K562 (cell line): ENCODE measurements around the gene SLC22A16. TPM values are rescaled to one million over a fixed set of nuclear protein-coding genes. Genes with fewer than 3 reads are reported as not detected.

Experiments
- ATAC-seq: fragments of 200-7000 bp; cut with Tn5 transposase; 3 replicates; pipeline ENCODE4 v1.9.1; 2020; ENCODE audit warnings: moderate library complexity
- BruUV-seq: library from RNA; stranded (reverse); fragments of 400-500 nt; replicated peaks from 2 replicates; lab custom pipeline; 2021; lab: Mats Ljungman, UMichigan
- CTCF ChIA-PET: fragments of 300-600 bp; formaldehyde crosslinking; extraction: SDS; loops from one replicate; lab custom pipeline; 2021; ENCODE audit warnings: low intra/inter-chr PET ratio; lab: Yijun Ruan, JAX
- POLR2A ChIA-PET: fragments of 300-600, 350-650 bp; sonication (Branson Sonifier 250); formaldehyde crosslinking; extraction: SDS; loops from one replicate; lab custom pipeline; 2021; ENCODE audit warnings: antibody characterized with exemption, inconsistent platforms; lab: Yijun Ruan, JAX
- DNase-seq, 4 experiments: peaks; one replicate each; pipeline versions ENCODE4 v3.0.0 to v3.0.0-alpha.2; 2011 to 2018; ENCODE audit warnings: low spot score in 3 of 4, mixed read lengths in 3 of 4; ENCODE audit errors: extremely low read depth in 1 of 4
- FAIRE-seq: peaks from 2 replicates; lab custom pipeline; 2011; peaks lifted over from hg19 to GRCh38; lab: Jason Lieb, UNC
- H2AFZ ChIP-seq: 2 replicates; pipeline ENCODE4 v1.6.0; 2011; ENCODE audit warnings: low read depth, low read length, control low read depth, inconsistent platforms
- H3K27ac ChIP-seq: fragments of 200-600 bp; 3 replicates; pipeline ENCODE4 v1.8.0; 2011; ENCODE audit warnings: low read depth, mild to moderate bottlenecking, control low read depth, inconsistent platforms, low read length, moderate library complexity, mixed read lengths; ENCODE audit errors: extremely low read depth
- H3K27me3 ChIP-seq, 2 experiments: fragments of 300-600 bp in 1 of 2; 2 replicates in 1 of 2; 3 replicates in 1 of 2; pipeline versions ENCODE4 v1.6.0 to v1.8.0; 2011; ENCODE audit warnings: inconsistent platforms in 2 of 2, low read length in 2 of 2, mild to moderate bottlenecking in 1 of 2, mixed read lengths in 1 of 2, moderate library complexity in 1 of 2; ENCODE audit not compliant: control insufficient read depth in 2 of 2, insufficient read depth in 2 of 2
- H3K36me3 ChIP-seq: fragments of 300-600 bp; 3 replicates; pipeline ENCODE4 v1.8.0; 2011; ENCODE audit warnings: mild to moderate bottlenecking, low read length, inconsistent platforms; ENCODE audit not compliant: control insufficient read depth, insufficient read depth
- H3K4me1 ChIP-seq, 2 experiments: fragments of 200-600 bp in 1 of 2; replicated peaks in 1 of 2; 2 replicates in 1 of 2; 3 replicates in 1 of 2; pipeline versions ENCODE4 v1.5.1 to v1.8.0; 2011; ENCODE audit warnings: inconsistent platforms in 2 of 2, low read length in 2 of 2, mild to moderate bottlenecking in 1 of 2, mixed read lengths in 1 of 2, moderate library complexity in 1 of 2; ENCODE audit not compliant: control insufficient read depth in 2 of 2, insufficient read depth in 2 of 2
- H3K4me2 ChIP-seq: 2 replicates; pipeline ENCODE4 v1.6.1; 2011; ENCODE audit warnings: low read length, control low read depth, inconsistent platforms, mixed read lengths; ENCODE audit not compliant: insufficient read depth
- H3K4me3 ChIP-seq: fragments of 200-600 bp; sonication (generic), shearing (Covaris generic); 2 replicates; pipeline ENCODE4 v1.5.1; 2016; ENCODE audit warnings: control low read depth, inconsistent platforms
- H3K79me2 ChIP-seq: fragments of 200-600 bp; 3 replicates; pipeline ENCODE4 v1.8.0; 2011; ENCODE audit warnings: low read length, inconsistent platforms; ENCODE audit not compliant: control insufficient read depth, insufficient read depth
- H3K9ac ChIP-seq, 2 experiments: 2 replicates each; pipeline versions ENCODE4 v1.6.0 to v1.6.1; 2011; ENCODE audit warnings: low read depth in 2 of 2, low read length in 2 of 2, control low read depth in 1 of 2, inconsistent platforms in 1 of 2, mild to moderate bottlenecking in 1 of 2, mixed read lengths in 1 of 2; ENCODE audit not compliant: insufficient read depth in 1 of 2
- H3K9me1 ChIP-seq: one replicate; pipeline ENCODE4 v1.6.0; 2011; ENCODE audit warnings: inconsistent platforms, mild to moderate bottlenecking, low read length, moderate library complexity; ENCODE audit not compliant: control insufficient read depth, insufficient read depth
- H3K9me3 ChIP-seq: replicated peaks from 2 replicates; pipeline ENCODE4 v1.5.1; 2011; ENCODE audit warnings: low read depth, low read length, inconsistent platforms; ENCODE audit not compliant: control insufficient read depth, insufficient read depth
- H4K20me1 ChIP-seq: replicated peaks from 2 replicates; pipeline ENCODE4 v1.6.1; 2011; ENCODE audit warnings: low read length, inconsistent platforms, mixed read lengths; ENCODE audit not compliant: control insufficient read depth, insufficient read depth
- BDP1 ChIP-seq: IDR thresholded peaks from 3 replicates; pipeline ENCODE4 v1.6.1; 2011; ENCODE audit not compliant: insufficient read length, insufficient read depth
- FOXP1 ChIP-seq: sonication (generic); formaldehyde crosslinking; IDR thresholded peaks from 2 replicates; pipeline ENCODE4 v1.8.0; 2022; ENCODE audit warnings: mild to moderate bottlenecking, missing genetic modification reagents
- GABPB2 ChIP-seq: fragments of 250-450 bp; sonication (Bioruptor Pico); conservative IDR thresholded peaks from 2 replicates; pipeline ENCODE4 v1.5.1; 2021; ENCODE audit warnings: mild to moderate bottlenecking
- MAFK ChIP-seq: IDR thresholded peaks from 2 replicates; pipeline ENCODE4 v1.6.1; 2011; ENCODE audit warnings: low read length, improper control_type of control experiment
- MED1 ChIP-seq: sonication (generic); formaldehyde crosslinking; IDR thresholded peaks from 2 replicates; pipeline ENCODE4 v1.8.1; 2023; ENCODE audit warnings: missing genetic modification reagents, borderline replicate concordance
- NBN ChIP-seq: fragments of 450-650 bp; IDR thresholded peaks from 2 replicates; pipeline ENCODE4 v1.6.1; 2016; ENCODE audit warnings: low read depth, mild to moderate bottlenecking
- SIN3A ChIP-seq, 2 experiments: fragments of 150-350 bp in 1 of 2; IDR thresholded peaks; 2 replicates each; pipeline ENCODE4 v1.6.1; 2011 to 2016; ENCODE audit warnings: borderline replicate concordance in 2 of 2, low read depth in 2 of 2, low read length in 2 of 2, mild to moderate bottlenecking in 2 of 2, moderate library complexity in 2 of 2; ENCODE audit not compliant: control insufficient read depth in 1 of 2
- SMARCB1 ChIP-seq: IDR thresholded peaks from 2 replicates; pipeline ENCODE4 v1.6.1; 2011; ENCODE audit warnings: improper control_type of control experiment, low read depth; ENCODE audit not compliant: insufficient read length
- TEAD1 ChIP-seq, 2 experiments: fragments of 450-650 bp in 1 of 2; sonication (generic) in 1 of 2; formaldehyde crosslinking; IDR thresholded peaks; 2 replicates each; pipeline versions ENCODE4 v1.4.0 to v1.8.0; 2020 to 2022; ENCODE audit warnings: mild to moderate bottlenecking in 2 of 2, missing genetic modification reagents in 1 of 2
- ZFX ChIP-seq: sonication (generic); formaldehyde crosslinking; IDR thresholded peaks from 2 replicates; pipeline ENCODE4 v1.8.0; 2022; ENCODE audit warnings: mild to moderate bottlenecking, missing genetic modification reagents, moderate library complexity
- ZNF584 ChIP-seq: fragments of 200-800 bp; sonication (Bioruptor generic); IDR thresholded peaks from 2 replicates; pipeline ENCODE4 v1.6.1; 2016; ENCODE audit warnings: low read depth, mild to moderate bottlenecking, missing genetic modification characterization, missing compliant biosample characterization
- WGBS: fragments of 100-300 bp; shearing (Covaris generic); methylation state at CpG from one replicate; pipeline ENCODE4 v1.1.6; 2016; ENCODE audit warnings: low coverage, mixed read lengths; ENCODE audit not compliant: insufficient coverage; ENCODE audit errors: missing lambda C conversion rate; 5-methylcytosine and 5-hydroxymethylcytosine counted together
- in situ Hi-C: fragments of 300-500 bp; cut with MboI; formaldehyde crosslinking; loops from 4 replicates; pipeline ENCODE4 v1.15.0; 2018; ENCODE audit warnings: inconsistent platforms, mixed read lengths
- intact Hi-C: fragments of 100-400 bp; cut with micrococcal nuclease; formaldehyde crosslinking; loops from 2 replicates; pipeline ENCODE4 v1.14.2; 2022
- polyA plus RNA-seq, 8 experiments: library from polyadenylated mRNA; depleted of rRNA in 4 of 8; stranded (reverse) in 5 of 8; unstranded in 3 of 8; fragments of >200 nt; fragmentation: Nextera tagmentation in 2 of 8; fragmentation: Illumina TruSeq in 1 of 8; extraction: Ambion mirVana in 2 of 8; extraction: Trizol in 1 of 8; gene quantifications; 2 replicates each; pipeline versions ENCODE4 v1.2.1 to v1.2.3, GENCODE V29; 2011 to 2014; ENCODE audit warnings: inconsistent platforms in 1 of 8, missing spikeins in 1 of 8
- total RNA-seq, 7 experiments: library from RNA; depleted of rRNA in 6 of 7; stranded (reverse); fragments of >200 nt in 6 of 7; fragmentation: Illumina TruSeq in 2 of 7; extraction: Trizol in 2 of 7; gene quantifications; 2 replicates each; pipeline versions ENCODE4 v1.2.1 to v1.2.3, GENCODE V29; 2011 to 2021; ENCODE audit warnings: low replicate concordance in 1 of 7
- TF ChIP-seq, protein P1 (sequence below): fragments of 450-650 bp; formaldehyde crosslinking; IDR thresholded peaks from 2 replicates; pipeline ENCODE4 v1.4.0; 2020; ENCODE audit warnings: mild to moderate bottlenecking
- TF ChIP-seq, protein P2 (sequence below): fragments of 200-800 bp; sonication (Bioruptor generic); IDR thresholded peaks from 2 replicates; pipeline ENCODE4 v1.6.1; 2017; ENCODE audit warnings: missing genetic modification characterization, missing compliant biosample characterization
- TF ChIP-seq, protein P3 (sequence below): fragments of 450-650 bp; conservative IDR thresholded peaks from 2 replicates; pipeline ENCODE4 v1.6.1; 2016; ENCODE audit warnings: missing genetic modification characterization, low read depth, mild to moderate bottlenecking, missing compliant biosample characterization, moderate library complexity
- TF ChIP-seq, protein P4 (sequence below), 3 experiments: fragments of 200-800 bp in 1 of 3; sonication (Bioruptor generic) in 1 of 3; sonication (generic) in 1 of 3; formaldehyde crosslinking in 1 of 3; IDR thresholded peaks; 2 replicates each; pipeline versions ENCODE4 v1.6.1 to v1.8.0; 2016 to 2022; ENCODE audit warnings: mild to moderate bottlenecking in 2 of 3, missing compliant biosample characterization in 2 of 3, missing genetic modification characterization in 2 of 3, missing genetic modification reagents in 1 of 3

Gene SLC22A16
- total and polyA plus RNA-seq, 9 of the 15 experiments (the other 6 are each of a cell fraction or from before 2014, with no cell fraction given) = not detected

DNA sequence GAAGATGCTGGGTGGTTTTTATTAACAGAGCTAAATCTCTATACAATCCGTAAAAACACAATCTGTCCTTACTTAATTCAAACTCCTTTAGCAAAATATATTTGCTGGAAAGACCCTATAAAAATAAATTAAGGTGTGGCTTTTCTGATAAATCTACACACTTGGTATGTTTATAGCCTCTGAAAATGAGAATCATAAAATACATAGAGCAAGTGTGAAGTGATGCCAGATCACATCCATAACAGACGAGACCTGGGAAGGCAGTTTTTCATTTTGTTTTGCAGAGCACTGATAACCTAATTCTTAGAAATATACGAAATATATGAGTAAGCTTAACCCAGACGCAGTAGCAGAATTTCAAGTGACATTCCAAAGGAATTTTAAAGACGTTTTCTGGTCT lies 50.6 kb downstream of the SLC22A16 start:
- Histone ChIP-seq H3K9ac (no peak overlapping the region), H3K27ac (no peak overlapping the region), H3K4me2 (no peak overlapping the region), H3K27me3 (peaks cover 18 to 41% of the 10 kb centered on the region in 2 experiments; a peak in 4 of 5 replicates), H3K4me1 (no peaks in the 10 kb centered on the region), H2AFZ (no peak overlapping the region), H4K20me1 (no peaks in the 10 kb centered on the region), H3K79me2 (no peaks in the 10 kb centered on the region), H3K9me3 (no peaks in the 10 kb centered on the region), H3K36me3 (no peaks in the 10 kb centered on the region), H3K4me3 (no peak overlapping the region), H3K9me1 (no peaks in the 10 kb centered on the region)
- FAIRE-seq = no peak
- no peak for ATAC-seq
- CTCF ChIA-PET = no interaction called here
- intact Hi-C loops (no loop called here), in situ Hi-C loops (no loop called here)
- POLR2A ChIA-PET = interaction anchor here (1.5 kb wide), 1 partner anchor 9 kb away, joined by 3 read pairs; no protein-coding TSS in a partner anchor
- 1% methylated on average over 5 of the region's 5 CpGs for WGBS
- no peak for DNase-seq
- no TSS peak for BruUV-seq
- TF ChIP-seq, protein P1, sequence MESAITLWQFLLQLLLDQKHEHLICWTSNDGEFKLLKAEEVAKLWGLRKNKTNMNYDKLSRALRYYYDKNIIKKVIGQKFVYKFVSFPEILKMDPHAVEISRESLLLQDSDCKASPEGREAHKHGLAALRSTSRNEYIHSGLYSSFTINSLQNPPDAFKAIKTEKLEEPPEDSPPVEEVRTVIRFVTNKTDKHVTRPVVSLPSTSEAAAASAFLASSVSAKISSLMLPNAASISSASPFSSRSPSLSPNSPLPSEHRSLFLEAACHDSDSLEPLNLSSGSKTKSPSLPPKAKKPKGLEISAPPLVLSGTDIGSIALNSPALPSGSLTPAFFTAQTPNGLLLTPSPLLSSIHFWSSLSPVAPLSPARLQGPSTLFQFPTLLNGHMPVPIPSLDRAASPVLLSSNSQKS (CRISPR knock-in tag) = no peak
- TF ChIP-seq MED1 (CRISPR knock-in tag) (no peak), GABPB2 (no peak), SIN3A (IDR thresholded peaks at IDR 0.05; ENCODE audit: borderline replicate concordance in 2 of 2, control insufficient read depth in 1 of 2, low read depth in 2 of 2, low read length in 2 of 2) (no peak), NBN (no peak), SMARCB1 (no peak), MAFK (no peak), TEAD1 (CRISPR knock-in tag; IDR thresholded peaks at IDR 0.05) (no peak), ZFX (CRISPR knock-in tag) (no peak), BDP1 (no peak), ZNF584 (CRISPR knock-in tag) (no peak), FOXP1 (no peak)
- TF ChIP-seq, protein P2, sequence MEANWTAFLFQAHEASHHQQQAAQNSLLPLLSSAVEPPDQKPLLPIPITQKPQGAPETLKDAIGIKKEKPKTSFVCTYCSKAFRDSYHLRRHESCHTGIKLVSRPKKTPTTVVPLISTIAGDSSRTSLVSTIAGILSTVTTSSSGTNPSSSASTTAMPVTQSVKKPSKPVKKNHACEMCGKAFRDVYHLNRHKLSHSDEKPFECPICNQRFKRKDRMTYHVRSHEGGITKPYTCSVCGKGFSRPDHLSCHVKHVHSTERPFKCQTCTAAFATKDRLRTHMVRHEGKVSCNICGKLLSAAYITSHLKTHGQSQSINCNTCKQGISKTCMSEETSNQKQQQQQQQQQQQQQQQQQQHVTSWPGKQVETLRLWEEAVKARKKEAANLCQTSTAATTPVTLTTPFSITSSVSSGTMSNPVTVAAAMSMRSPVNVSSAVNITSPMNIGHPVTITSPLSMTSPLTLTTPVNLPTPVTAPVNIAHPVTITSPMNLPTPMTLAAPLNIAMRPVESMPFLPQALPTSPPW (CRISPR knock-in tag) = no peak
- TF ChIP-seq, protein P3, sequence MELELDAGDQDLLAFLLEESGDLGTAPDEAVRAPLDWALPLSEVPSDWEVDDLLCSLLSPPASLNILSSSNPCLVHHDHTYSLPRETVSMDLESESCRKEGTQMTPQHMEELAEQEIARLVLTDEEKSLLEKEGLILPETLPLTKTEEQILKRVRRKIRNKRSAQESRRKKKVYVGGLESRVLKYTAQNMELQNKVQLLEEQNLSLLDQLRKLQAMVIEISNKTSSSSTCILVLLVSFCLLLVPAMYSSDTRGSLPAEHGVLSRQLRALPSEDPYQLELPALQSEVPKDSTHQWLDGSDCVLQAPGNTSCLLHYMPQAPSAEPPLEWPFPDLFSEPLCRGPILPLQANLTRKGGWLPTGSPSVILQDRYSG (tag) = no peak
- TF ChIP-seq, protein P4, sequence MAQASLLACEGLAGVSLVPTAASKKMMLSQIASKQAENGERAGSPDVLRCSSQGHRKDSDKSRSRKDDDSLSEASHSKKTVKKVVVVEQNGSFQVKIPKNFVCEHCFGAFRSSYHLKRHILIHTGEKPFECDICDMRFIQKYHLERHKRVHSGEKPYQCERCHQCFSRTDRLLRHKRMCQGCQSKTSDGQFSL (CRISPR knock-in tag; IDR thresholded peaks at IDR 0.05) = no peak
- TF ChIP-seq, protein P4 (tag; IDR thresholded peaks at IDR 0.05) = no peak
